Keratinocyte (primary cell): ENCODE results near the gene KIF21B. TPM values are rescaled to one million over a fixed set of nuclear protein-coding genes. Genes with fewer than 3 reads are reported as not detected.

Experiments used
- DNase-seq: peaks from one replicate; pipeline ENCODE4 v3.0.0-alpha.2; 2011; ENCODE audit warnings: low read depth, missing footprints, low spot score
- FAIRE-seq: peaks from 2 replicates; lab custom pipeline; 2011; peaks lifted over from hg19 to GRCh38; lab: Jason Lieb, UNC
- H2AFZ ChIP-seq: 2 replicates; pipeline ENCODE4 v1.6.0; 2012; ENCODE audit warnings: low read length, control low read depth, inconsistent platforms; ENCODE audit not compliant: control insufficient read depth
- H3K27ac ChIP-seq: 2 replicates; pipeline ENCODE4 v1.5.1; 2011; ENCODE audit warnings: low read length; ENCODE audit not compliant: control insufficient read depth, insufficient read depth
- H3K27me3 ChIP-seq: 3 replicates; pipeline ENCODE4 v1.6.0; 2011; ENCODE audit warnings: low read length; ENCODE audit not compliant: control insufficient read depth, insufficient read depth; ENCODE audit errors: extremely low read depth
- H3K36me3 ChIP-seq, 2 experiments: 2 replicates in 1 of 2; 3 replicates in 1 of 2; pipeline ENCODE4 v1.5.1; 2011; ENCODE audit warnings: low read length in 2 of 2, mild to moderate bottlenecking in 1 of 2; ENCODE audit not compliant: control insufficient read depth in 2 of 2, insufficient read depth in 2 of 2; ENCODE audit errors: extremely low read depth in 1 of 2
- H3K4me1 ChIP-seq: 3 replicates; pipeline ENCODE4 v1.5.1; 2011; ENCODE audit warnings: low read length; ENCODE audit not compliant: control insufficient read depth, insufficient read depth; ENCODE audit errors: extremely low read depth
- H3K4me2 ChIP-seq: 3 replicates; pipeline ENCODE4 v1.6.0; 2011; ENCODE audit warnings: low read depth, low read length; ENCODE audit not compliant: control insufficient read depth, insufficient read depth; ENCODE audit errors: extremely low read depth
- H3K4me3 ChIP-seq, 3 experiments: fragments of 200-600 bp in 1 of 3; sonication (generic) in 1 of 3; 2 replicates in 2 of 3; 3 replicates in 1 of 3; pipeline ENCODE4 v1.5.1; 2011 to 2016; ENCODE audit warnings: low read length in 3 of 3, mild to moderate bottlenecking in 3 of 3, control low read depth in 2 of 3, inconsistent platforms in 1 of 3, low read depth in 1 of 3, mixed read lengths in 1 of 3, mixed run types in 1 of 3, moderate library complexity in 1 of 3; ENCODE audit not compliant: control insufficient read depth in 2 of 3, insufficient read depth in 2 of 3; ENCODE audit errors: extremely low read depth in 1 of 3
- H3K79me2 ChIP-seq: 2 replicates; pipeline ENCODE4 v1.6.0; 2012; ENCODE audit warnings: low read length; ENCODE audit not compliant: control insufficient read depth, insufficient read depth
- H3K9ac ChIP-seq: 3 replicates; pipeline ENCODE4 v1.6.0; 2011; ENCODE audit warnings: low read length; ENCODE audit not compliant: control insufficient read depth, insufficient read depth; ENCODE audit errors: extremely low read depth
- H3K9me1 ChIP-seq: 3 replicates; pipeline ENCODE4 v1.6.0; 2011; ENCODE audit warnings: low read length; ENCODE audit not compliant: control insufficient read depth, insufficient read depth; ENCODE audit errors: extremely low read depth
- H3K9me3 ChIP-seq: 2 replicates; pipeline ENCODE4 v1.5.1; 2012; ENCODE audit warnings: low read depth, low read length; ENCODE audit not compliant: control insufficient read depth
- H4K20me1 ChIP-seq: 3 replicates; pipeline ENCODE4 v1.6.0; 2011; ENCODE audit warnings: low read length; ENCODE audit not compliant: control insufficient read depth, insufficient read depth; ENCODE audit errors: extremely low read depth
- EZH2 ChIP-seq: IDR thresholded peaks from one replicate; pipeline ENCODE4 v1.6.1; 2012; ENCODE audit warnings: inconsistent platforms, mild to moderate bottlenecking, low read length, moderate library complexity
- dilution Hi-C: fragments of 300-500 bp; cut with MboI; formaldehyde crosslinking; loops from one replicate; pipeline ENCODE4 v1.7.0; 2020; ENCODE audit warnings: low sequenced_read_pairs; ENCODE audit not compliant: extremely low pct_ligation_motif_present
- polyA plus RNA-seq, 5 experiments: library from polyadenylated mRNA; depleted of rRNA in 3 of 5; stranded (reverse) in 3 of 5; stranded (forward) in 1 of 5; unstranded in 1 of 5; fragments of >200 nt; gene quantifications; 1 replicate in 1 of 5; 2 replicates in 3 of 5; 3 replicates in 1 of 5; pipeline versions ENCODE4 v1.2.1 to v1.2.3, GENCODE V29; 2011 to 2012; ENCODE audit warnings: missing spikeins in 2 of 5, low read depth in 1 of 5, low replicate concordance in 1 of 5
- TF ChIP-seq, protein P1 (sequence below), 3 experiments: IDR thresholded peaks in 1 of 3; conservative IDR thresholded peaks in 1 of 3; optimal IDR thresholded peaks in 1 of 3; 2 replicates in 2 of 3; 3 replicates in 1 of 3; pipeline versions ENCODE3 to v1.5.1; 2011; ENCODE audit warnings: low read length in 3 of 3, mild to moderate bottlenecking in 3 of 3, moderate library complexity in 2 of 3, control low read depth in 1 of 3, inconsistent platforms in 1 of 3; ENCODE audit not compliant: insufficient read depth in 2 of 3; ENCODE audit errors: extremely low read depth in 1 of 3

Gene KIF21B
- polyA plus RNA-seq, 1 donor (not counting 4 experiments of a cell fraction or from before 2014, with no cell fraction given) = 0.17 TPM

GRCh38 chr1:201036188-201036842 lies 12.8 kb upstream of the KIF21B start:
- no peak overlapping the region for H3K9ac ChIP-seq
- DNase-seq (no peak), FAIRE-seq (no peak)
- peaks cover 8% of the 10 kb centered on the region for H3K27me3 ChIP-seq
- no peak overlapping the region for H3K4me2 ChIP-seq
- H3K9me1 ChIP-seq = no peaks in the 10 kb centered on the region
- H3K4me1 ChIP-seq = no peaks in the 10 kb centered on the region
- no peak overlapping the region for H3K27ac ChIP-seq
- TF ChIP-seq, protein P1, sequence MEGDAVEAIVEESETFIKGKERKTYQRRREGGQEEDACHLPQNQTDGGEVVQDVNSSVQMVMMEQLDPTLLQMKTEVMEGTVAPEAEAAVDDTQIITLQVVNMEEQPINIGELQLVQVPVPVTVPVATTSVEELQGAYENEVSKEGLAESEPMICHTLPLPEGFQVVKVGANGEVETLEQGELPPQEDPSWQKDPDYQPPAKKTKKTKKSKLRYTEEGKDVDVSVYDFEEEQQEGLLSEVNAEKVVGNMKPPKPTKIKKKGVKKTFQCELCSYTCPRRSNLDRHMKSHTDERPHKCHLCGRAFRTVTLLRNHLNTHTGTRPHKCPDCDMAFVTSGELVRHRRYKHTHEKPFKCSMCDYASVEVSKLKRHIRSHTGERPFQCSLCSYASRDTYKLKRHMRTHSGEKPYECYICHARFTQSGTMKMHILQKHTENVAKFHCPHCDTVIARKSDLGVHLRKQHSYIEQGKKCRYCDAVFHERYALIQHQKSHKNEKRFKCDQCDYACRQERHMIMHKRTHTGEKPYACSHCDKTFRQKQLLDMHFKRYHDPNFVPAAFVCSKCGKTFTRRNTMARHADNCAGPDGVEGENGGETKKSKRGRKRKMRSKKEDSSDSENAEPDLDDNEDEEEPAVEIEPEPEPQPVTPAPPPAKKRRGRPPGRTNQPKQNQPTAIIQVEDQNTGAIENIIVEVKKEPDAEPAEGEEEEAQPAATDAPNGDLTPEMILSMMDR (optimal IDR thresholded peaks at IDR 0.05 in 1 of 3, IDR thresholded peaks at IDR 0.05 in 1 of 3, conservative IDR thresholded peaks at IDR 0.05 in 1 of 3; ENCODE audit: extremely low read depth in 1 of 3, insufficient read depth in 2 of 3, low read length in 3 of 3) = no peak
- TF ChIP-seq EZH2 = no peak
- no peak overlapping the region for H3K4me3 ChIP-seq
- dilution Hi-C loops = no loop called here
- no peak overlapping the region for H2AFZ ChIP-seq
- peaks cover 3% of the 10 kb centered on the region for H4K20me1 ChIP-seq
- H3K36me3 ChIP-seq = no peaks in the 10 kb centered on the region
- H3K79me2 ChIP-seq = no peaks in the 10 kb centered on the region
- H3K9me3 ChIP-seq = no peaks in the 10 kb centered on the region

- H3K36me3 ChIP-seq = no peaks in the 10 kb centered on the region
- H3K4me2 ChIP-seq = no peak overlapping the region
- H2AFZ ChIP-seq = no peak overlapping the region
- no peaks in the 10 kb centered on the region for H3K9me1 ChIP-seq
- H3K9ac ChIP-seq = no peak overlapping the region
- H3K9me3 ChIP-seq = no peaks in the 10 kb centered on the region
- H4K20me1 ChIP-seq = peaks cover 3% of the 10 kb centered on the region
- no peaks in the 10 kb centered on the region for H3K79me2 ChIP-seq
- no peak for FAIRE-seq
- DNase-seq = no peak
- H3K27me3 ChIP-seq = peaks cover 12% of the 10 kb centered on the region
- H3K27ac ChIP-seq = no peak overlapping the region
- no peak overlapping the region for H3K4me3 ChIP-seq
- dilution Hi-C loops = no loop called here
- TF ChIP-seq, protein P1 (optimal IDR thresholded peaks at IDR 0.05 in 1 of 3, IDR thresholded peaks at IDR 0.05 in 1 of 3, conservative IDR thresholded peaks at IDR 0.05 in 1 of 3; ENCODE audit: extremely low read depth in 1 of 3, insufficient read depth in 2 of 3, low read length in 3 of 3) = no peak
- no peak for TF ChIP-seq EZH2
- no peaks in the 10 kb centered on the region for H3K4me1 ChIP-seq
Measured at GRCh38 chr1:201034671-201035070, 11.2 kb upstream of the KIF21B start.
